ENCODE data around the gene IL27RA. TPM values are rescaled to one million over a fixed set of nuclear protein-coding genes. Genes with fewer than 3 reads are reported as not detected.

The IL27RA gene
- total RNA-seq, 2 donors from 2014 or later: 34.9 to 44.0 TPM

GRCh38 chr19:14086098-14086497, 54.5 kb downstream of the IL27RA start:
- Mint-ChIP-seq H3K27ac (no peak overlapping the region), H3K4me3 (no peak overlapping the region), H3K36me3 (peaks cover 5% of the 10 kb centered on the region), H3K27me3 (no peaks in the 10 kb centered on the region), H3K4me1 (ENCODE audit: low read depth in 2 of 2) (peaks cover 10 to 16% of the 10 kb centered on the region in 2 donors), H3K9me3 (no peaks in the 10 kb centered on the region)
- DNase-seq (ENCODE audit: low spot score): no peak
- no peak for ATAC-seq

GRCh38 chr19:14088634-14089411, 57.3 kb downstream of the IL27RA start:
- Mint-ChIP-seq H3K9me3 (no peaks in the 10 kb centered on the region), H3K4me3 (peak overlapping the region; percentile 74), H3K27me3 (no peaks in the 10 kb centered on the region), H3K36me3 (peaks cover 12% of the 10 kb centered on the region), H3K27ac (peak overlapping the region in 1 of 2 donors; percentile 3), H3K4me1 (ENCODE audit: low read depth in 2 of 2) (peaks cover 13 to 19% of the 10 kb centered on the region in 2 donors)
- DNase-seq (ENCODE audit: low spot score) (no peak), ATAC-seq (no peak)

GRCh38 chr19:14089412-14089661, 57.8 kb downstream of the IL27RA start:
- H3K27ac Mint-ChIP-seq: peak overlapping the region in 1 of 2 donors; percentile 3
- no peak for DNase-seq (ENCODE audit: low spot score)

DNA sequence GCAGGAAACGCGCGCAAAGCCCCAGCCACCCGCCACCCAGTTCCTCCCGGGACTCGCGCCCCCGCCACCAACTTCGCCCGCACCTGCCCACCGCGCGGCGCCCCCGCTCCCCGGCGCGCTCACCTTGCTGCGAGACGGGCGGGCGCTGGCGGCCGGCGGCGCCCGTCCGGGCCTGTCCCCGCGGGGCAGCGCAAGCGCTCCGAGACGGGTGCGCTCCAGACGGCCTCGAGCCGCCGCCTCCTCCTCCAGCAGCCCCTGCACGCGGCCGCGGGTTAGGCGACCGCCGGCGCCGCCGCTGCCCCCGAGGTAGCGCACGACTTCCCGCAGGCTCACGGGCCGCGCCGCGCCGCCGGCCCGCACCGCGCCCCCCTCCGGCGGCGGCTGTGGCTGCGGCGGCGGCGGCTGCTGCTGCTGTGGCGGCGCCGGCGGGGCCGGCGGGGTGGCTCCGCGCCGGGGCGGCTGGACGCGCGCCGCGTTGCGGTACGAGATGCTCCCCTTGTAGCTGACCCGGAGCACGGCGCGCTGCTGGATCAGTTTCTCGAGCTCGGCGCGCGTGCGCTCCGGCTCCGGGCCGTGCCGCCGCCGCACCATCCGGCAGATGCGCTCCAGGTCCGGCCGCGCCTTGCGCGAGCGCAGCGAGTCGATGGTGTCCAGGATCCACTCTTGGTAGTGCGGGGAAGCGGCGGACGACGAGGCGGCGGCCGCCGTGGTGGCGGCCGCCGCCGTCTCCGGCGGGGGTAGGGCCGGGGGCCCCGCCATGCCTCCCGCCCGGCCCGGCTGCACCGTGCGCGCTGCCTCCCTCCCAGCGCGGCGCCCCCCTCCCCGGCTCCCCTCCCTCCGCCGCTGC, 58.3 kb downstream of the IL27RA start:
- H3K27ac Mint-ChIP-seq: peak overlapping the region in 1 of 2 donors; percentile 3
- H3K4me3 Mint-ChIP-seq: peak overlapping the region; percentile 77
- no peaks in the 10 kb centered on the region for H3K9me3 Mint-ChIP-seq
- peaks cover 12% of the 10 kb centered on the region for H3K36me3 Mint-ChIP-seq
- H3K4me1 Mint-ChIP-seq (ENCODE audit: low read depth in 2 of 2): peaks cover 13 to 19% of the 10 kb centered on the region in 2 donors
- peak; percentile 8 to 12 for ATAC-seq
- no peaks in the 10 kb centered on the region for H3K27me3 Mint-ChIP-seq
- DNase-seq (ENCODE audit: low spot score): peak; percentile 73

More at GRCh38 chr19:14089412-14089661, 57.8 kb downstream of the IL27RA start:
- H3K9me3 Mint-ChIP-seq: no peaks in the 10 kb centered on the region
- H3K27me3 Mint-ChIP-seq: no peaks in the 10 kb centered on the region
- peak overlapping the region; percentile 74 for H3K4me3 Mint-ChIP-seq
- H3K36me3 Mint-ChIP-seq: peaks cover 12% of the 10 kb centered on the region
- H3K4me1 Mint-ChIP-seq (ENCODE audit: low read depth in 2 of 2): peaks cover 13 to 19% of the 10 kb centered on the region in 2 donors
- ATAC-seq: no peak

- DNase-seq (ENCODE audit: low spot score) (peak; percentile 80), ATAC-seq (peak; percentile 73 to 81)
- H3K36me3 Mint-ChIP-seq: peaks cover 12% of the 10 kb centered on the region
- peak within 1 kb of the TSS; percentile 94 for H3K4me3 Mint-ChIP-seq
- H3K9me3 Mint-ChIP-seq: no peaks in the 10 kb centered on the region
- H3K27ac Mint-ChIP-seq: peak within 1 kb of the TSS; percentile 91 to 95
- H3K4me1 Mint-ChIP-seq (ENCODE audit: low read depth in 2 of 2): peaks cover 13 to 19% of the 10 kb centered on the region in 2 donors
- H3K27me3 Mint-ChIP-seq: no peaks in the 10 kb centered on the region
These were observed 59.0 kb downstream of the IL27RA start, which contains the start of gene SAMD1 for GRCh38 chr19:14090509-14091080. Gene SAMD1, minus strand, starts transcription at chr19:14090751.

GRCh38 chr19:14091081-14091812, 59.7 kb downstream of the IL27RA start:
- H3K36me3 Mint-ChIP-seq: peaks cover 12% of the 10 kb centered on the region
- peak overlapping the region; percentile 91 to 95 for H3K27ac Mint-ChIP-seq
- peak; percentile 87 for DNase-seq (ENCODE audit: low spot score)
- H3K4me3 Mint-ChIP-seq: peak overlapping the region; percentile 94
- no peaks in the 10 kb centered on the region for H3K9me3 Mint-ChIP-seq
- peaks cover 13 to 19% of the 10 kb centered on the region in 2 donors for H3K4me1 Mint-ChIP-seq (ENCODE audit: low read depth in 2 of 2)
- ATAC-seq: peak; percentile 91 to 93
- H3K27me3 Mint-ChIP-seq: no peaks in the 10 kb centered on the region

DNA sequence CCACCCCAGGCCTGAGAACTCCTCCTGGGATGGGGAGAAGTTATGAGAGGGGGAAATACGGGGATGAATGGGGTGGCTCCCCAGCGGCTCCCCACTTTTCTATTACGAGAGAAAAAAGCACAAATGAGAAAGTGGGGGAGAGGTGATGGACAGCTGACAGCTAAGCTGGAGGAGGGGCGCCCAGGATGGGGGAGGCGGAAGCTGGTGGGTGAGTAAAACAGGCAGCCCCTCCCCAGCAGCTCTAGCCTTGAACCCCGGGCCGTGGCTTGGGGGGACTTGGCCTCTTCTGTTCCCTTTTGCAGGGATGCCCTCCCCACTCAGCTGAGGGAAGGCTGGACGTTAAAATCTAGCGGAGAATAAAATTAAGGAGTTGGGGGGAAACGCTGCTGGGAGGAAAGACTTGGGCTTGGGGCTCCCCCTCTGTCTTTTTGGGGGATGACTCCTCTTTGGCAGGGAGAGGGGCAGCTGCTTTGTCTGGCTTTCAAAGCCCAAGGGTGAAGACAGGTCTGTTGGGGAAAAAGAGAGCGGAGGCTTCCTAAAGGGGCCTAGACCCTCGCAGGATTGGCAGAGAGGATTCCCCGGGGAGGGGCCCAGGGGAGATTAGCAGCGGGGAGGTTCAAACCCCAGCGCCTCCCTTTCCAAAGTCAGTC, 60.4 kb downstream of the IL27RA start:
- DNase-seq (ENCODE audit: low spot score) (no peak), ATAC-seq (no peak)
- Mint-ChIP-seq H3K4me1 (ENCODE audit: low read depth in 2 of 2) (peaks cover 13 to 19% of the 10 kb centered on the region in 2 donors), H3K36me3 (peaks cover 12% of the 10 kb centered on the region), H3K27me3 (no peaks in the 10 kb centered on the region), H3K9me3 (no peaks in the 10 kb centered on the region), H3K27ac (peak overlapping the region; percentile 91 to 95), H3K4me3 (peak overlapping the region; percentile 94)

DNA sequence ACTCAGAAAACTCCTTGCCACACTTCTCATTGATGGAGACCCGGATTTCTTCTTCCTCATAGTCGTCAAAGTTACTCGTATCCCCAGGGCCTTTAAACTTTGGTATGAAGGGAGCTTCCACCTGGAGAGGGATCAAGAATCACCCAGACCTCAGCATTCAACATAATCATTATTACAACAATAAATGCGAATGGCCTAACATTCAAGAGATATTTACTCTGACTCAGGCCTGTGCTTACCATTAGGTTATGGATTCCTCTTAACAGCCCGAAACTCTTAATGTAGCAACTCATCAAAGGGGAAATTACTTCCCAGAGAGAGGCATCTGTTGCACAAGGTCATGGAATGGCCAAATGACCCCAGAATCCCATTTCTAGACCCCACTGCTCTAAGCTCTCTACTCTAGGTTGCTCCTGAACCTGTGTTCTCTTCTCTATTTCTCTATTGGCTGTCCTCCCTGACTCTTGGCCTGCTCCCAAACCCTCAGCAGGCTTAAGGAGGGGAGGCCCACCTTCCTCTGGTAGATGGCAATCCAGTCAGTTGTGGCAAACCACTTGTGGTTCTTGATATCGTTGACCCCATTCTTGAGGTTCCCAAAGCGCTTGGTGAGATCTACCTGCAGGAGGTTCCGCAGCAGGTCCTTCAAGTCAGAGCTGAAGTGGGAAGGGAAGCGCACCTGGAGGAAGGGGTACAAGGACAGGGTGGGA, 61.7 kb downstream of the IL27RA start:
- Mint-ChIP-seq H3K27me3 (no peaks in the 10 kb centered on the region), H3K27ac (no peak overlapping the region), H3K36me3 (peaks cover 12% of the 10 kb centered on the region), H3K4me1 (ENCODE audit: low read depth in 2 of 2) (peaks cover 13 to 19% of the 10 kb centered on the region in 2 donors), H3K4me3 (peak overlapping the region; percentile 42), H3K9me3 (no peaks in the 10 kb centered on the region)
- DNase-seq (ENCODE audit: low spot score) (no peak), ATAC-seq (no peak)

- H3K36me3 Mint-ChIP-seq: peaks cover 7% of the 10 kb centered on the region
- no peak for DNase-seq (ENCODE audit: low spot score)
- no peak overlapping the region for H3K27ac Mint-ChIP-seq
- no peaks in the 10 kb centered on the region for H3K27me3 Mint-ChIP-seq
- H3K9me3 Mint-ChIP-seq: no peaks in the 10 kb centered on the region
- H3K4me1 Mint-ChIP-seq (ENCODE audit: low read depth in 2 of 2): peaks cover 8 to 15% of the 10 kb centered on the region in 2 donors
- no peak overlapping the region for H3K4me3 Mint-ChIP-seq
- ATAC-seq: no peak
These were observed 63.3 kb downstream of the IL27RA start for GRCh38 chr19:14094854-14095253.

GRCh38 chr19:14096272-14096992, 64.9 kb downstream of the IL27RA start:
- H3K36me3 Mint-ChIP-seq: peaks cover 7% of the 10 kb centered on the region

DNA sequence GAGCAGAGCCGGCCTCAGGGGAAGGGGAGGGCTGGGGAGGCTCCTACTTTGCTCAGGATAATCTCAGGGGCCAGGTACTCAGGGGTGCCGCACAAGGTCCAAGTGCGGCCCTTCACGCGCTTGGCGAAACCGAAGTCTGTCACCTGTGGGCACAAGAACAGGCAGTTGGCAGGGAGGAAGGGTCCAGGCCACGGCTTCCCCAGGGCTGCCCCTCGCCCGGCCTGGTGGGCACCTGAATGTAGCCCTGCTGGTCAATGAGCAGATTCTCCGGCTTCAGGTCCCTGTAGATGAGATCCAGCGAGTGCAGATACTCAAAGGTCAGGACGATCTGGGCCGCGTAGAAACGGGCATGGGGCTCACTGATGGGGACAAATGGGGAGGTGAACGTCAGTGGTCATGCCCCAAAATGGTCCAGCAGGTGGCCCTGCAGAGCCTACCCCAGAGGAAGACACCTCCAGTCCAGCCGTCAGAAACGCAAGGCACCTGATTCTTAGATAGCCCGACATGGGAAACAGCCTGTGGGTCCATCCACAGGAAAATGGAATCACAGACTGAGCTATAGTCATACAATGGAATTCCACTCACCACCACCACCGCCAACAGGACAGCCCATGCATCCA, 66.1 kb downstream of the IL27RA start:
- Mint-ChIP-seq H3K27ac (no peak overlapping the region), H3K36me3 (peaks cover 7% of the 10 kb centered on the region), H3K9me3 (no peaks in the 10 kb centered on the region), H3K4me1 (ENCODE audit: low read depth in 2 of 2) (peaks cover 0 to 6% of the 10 kb centered on the region in 2 donors), H3K27me3 (no peaks in the 10 kb centered on the region), H3K4me3 (no peak overlapping the region)
- no peak for ATAC-seq
- DNase-seq (ENCODE audit: low spot score): no peak

More at GRCh38 chr19:14096272-14096992, 64.9 kb downstream of the IL27RA start:
- Mint-ChIP-seq H3K4me1 (ENCODE audit: low read depth in 2 of 2) (peaks cover 7 to 14% of the 10 kb centered on the region in 2 donors), H3K9me3 (no peaks in the 10 kb centered on the region), H3K27me3 (no peaks in the 10 kb centered on the region), H3K4me3 (no peak overlapping the region), H3K27ac (no peak overlapping the region)
- ATAC-seq: no peak
- no peak for DNase-seq (ENCODE audit: low spot score)

All from natural killer cell treated with Interleukin-12 subunit alpha and Interleukin-12 subunit beta and Interleukin-15 and Interleukin-18, amount 100 ng/mL, for 72 hours (primary cell).